BJ (cell line): ENCODE data around the gene CD300A. TPM values are rescaled to one million over a fixed set of nuclear protein-coding genes. Genes with fewer than 3 reads are reported as not detected.
"Not testable (repeated sequence)": the region's sequence is repeated elsewhere in the genome, so short reads cannot be mapped to it uniquely, and the experiment has no call there.

Experiments
- CTCF ChIA-PET: fragments of 350-600 bp; formaldehyde crosslinking; extraction: SDS; loops from one replicate; lab custom pipeline; 2021; ENCODE audit warnings: antibody characterized with exemption, inconsistent platforms; lab: Yijun Ruan, JAX
- POLR2A ChIA-PET: fragments of 300-600 bp; sonication (Branson Sonifier 250); formaldehyde crosslinking; extraction: SDS; loops from one replicate; lab custom pipeline; 2021; ENCODE audit warnings: antibody characterized with exemption; lab: Charles Lee
- DNase-seq: peaks from one replicate; pipeline ENCODE4 v3.0.0-alpha.2; 2011; ENCODE audit warnings: low read depth
- H3K27me3 ChIP-seq: 2 replicates; pipeline ENCODE4 v1.6.0; 2011; ENCODE audit warnings: low read length; ENCODE audit not compliant: control insufficient read depth, insufficient read depth
- H3K36me3 ChIP-seq: 2 replicates; pipeline ENCODE4 v1.5.1; 2011; ENCODE audit warnings: low read length; ENCODE audit not compliant: control insufficient read depth, insufficient read depth
- H3K4me3 ChIP-seq: 2 replicates; pipeline ENCODE4 v1.5.1; 2011; ENCODE audit warnings: low read depth, mild to moderate bottlenecking, control low read depth, low read length
- polyA plus RNA-seq: library from polyadenylated mRNA; depleted of rRNA; stranded (reverse); fragments of >200 nt; gene quantifications from 2 replicates; pipeline ENCODE4 v1.2.3, GENCODE V29; 2011
- TF ChIP-seq, protein P1 (sequence below): IDR thresholded peaks from 2 replicates; pipeline ENCODE4 v1.5.1; 2011; ENCODE audit warnings: low read depth, mild to moderate bottlenecking, control low read depth, inconsistent platforms, low read length, moderate library complexity; ENCODE audit not compliant: insufficient read depth

CD300A gene
- polyA plus RNA-seq, 1 experiment, result not detected

DNA sequence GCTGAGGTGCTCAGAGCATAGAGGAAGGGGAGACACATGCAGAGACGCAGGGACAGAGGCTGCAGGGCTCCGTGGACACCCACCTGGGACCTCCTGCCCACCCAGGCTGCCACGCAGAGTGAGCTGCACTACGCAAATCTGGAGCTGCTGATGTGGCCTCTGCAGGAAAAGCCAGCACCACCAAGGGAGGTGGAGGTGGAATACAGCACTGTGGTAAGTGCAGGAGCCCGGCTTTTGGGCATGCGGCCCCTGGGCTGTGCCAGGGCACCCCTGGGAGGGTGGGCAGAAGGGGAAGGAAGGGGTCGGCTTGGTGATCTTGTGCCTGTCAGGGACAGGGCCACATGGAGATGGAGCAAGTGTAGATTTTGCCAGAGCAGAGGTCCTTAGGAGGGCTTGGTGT, 15.2 kb downstream of the CD300A start:
- TF ChIP-seq, protein P1, sequence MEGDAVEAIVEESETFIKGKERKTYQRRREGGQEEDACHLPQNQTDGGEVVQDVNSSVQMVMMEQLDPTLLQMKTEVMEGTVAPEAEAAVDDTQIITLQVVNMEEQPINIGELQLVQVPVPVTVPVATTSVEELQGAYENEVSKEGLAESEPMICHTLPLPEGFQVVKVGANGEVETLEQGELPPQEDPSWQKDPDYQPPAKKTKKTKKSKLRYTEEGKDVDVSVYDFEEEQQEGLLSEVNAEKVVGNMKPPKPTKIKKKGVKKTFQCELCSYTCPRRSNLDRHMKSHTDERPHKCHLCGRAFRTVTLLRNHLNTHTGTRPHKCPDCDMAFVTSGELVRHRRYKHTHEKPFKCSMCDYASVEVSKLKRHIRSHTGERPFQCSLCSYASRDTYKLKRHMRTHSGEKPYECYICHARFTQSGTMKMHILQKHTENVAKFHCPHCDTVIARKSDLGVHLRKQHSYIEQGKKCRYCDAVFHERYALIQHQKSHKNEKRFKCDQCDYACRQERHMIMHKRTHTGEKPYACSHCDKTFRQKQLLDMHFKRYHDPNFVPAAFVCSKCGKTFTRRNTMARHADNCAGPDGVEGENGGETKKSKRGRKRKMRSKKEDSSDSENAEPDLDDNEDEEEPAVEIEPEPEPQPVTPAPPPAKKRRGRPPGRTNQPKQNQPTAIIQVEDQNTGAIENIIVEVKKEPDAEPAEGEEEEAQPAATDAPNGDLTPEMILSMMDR, result no peak
- ChIA-PET CTCF (interaction anchor here (0.8 to 1.7 kb wide), 2 partner anchors 23 to 24 kb away, joined by 3 to 4 read pairs; no protein-coding TSS in a partner anchor), POLR2A (no interaction called here)
- Histone ChIP-seq H3K36me3 (no peaks in the 10 kb centered on the region), H3K27me3 (no peaks in the 10 kb centered on the region), H3K4me3 (no peak overlapping the region)
- DNase-seq, result no peak

DNA sequence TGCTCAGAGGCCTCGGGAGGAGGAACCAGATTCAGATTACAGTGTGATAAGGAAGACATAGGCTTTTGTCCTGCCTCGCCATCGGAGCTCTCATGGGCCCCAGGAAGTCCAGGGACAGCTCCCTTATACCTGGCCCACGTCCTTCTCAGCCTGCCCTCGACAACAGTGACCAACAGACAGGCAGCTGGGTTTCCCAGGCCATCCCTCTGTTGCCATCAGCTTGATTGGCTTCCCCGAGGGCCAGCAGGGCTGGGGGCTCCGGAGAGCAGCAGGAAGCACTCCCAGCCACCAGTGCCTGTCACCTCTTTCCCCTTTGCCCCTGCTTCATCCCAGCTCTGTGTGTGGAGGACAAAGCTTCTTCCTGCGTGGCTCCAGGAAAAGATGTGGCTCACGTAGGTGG, 17.6 kb downstream of the CD300A start:
- no peak for DNase-seq
- no peaks in the 10 kb centered on the region for H3K36me3 ChIP-seq
- TF ChIP-seq, protein P1, result no peak
- no peaks in the 10 kb centered on the region for H3K27me3 ChIP-seq
- ChIA-PET CTCF (interaction anchor here (0.6 to 0.9 kb wide), 3 partner anchors 26 to 105 kb away, joined by 3 to 4 read pairs (median 4); no protein-coding TSS in a partner anchor), POLR2A (no interaction called here)
- H3K4me3 ChIP-seq, result no peak overlapping the region

GRCh38 chr17:74485022-74485743, 18.7 kb downstream of the CD300A start:
- Histone ChIP-seq H3K27me3 (no peaks in the 10 kb centered on the region), H3K36me3 (no peaks in the 10 kb centered on the region), H3K4me3 (no peak overlapping the region)
- CTCF ChIA-PET, result interaction anchor here (0.6 to 0.9 kb wide), 3 partner anchors 27 to 106 kb away, joined by 3 to 4 read pairs (median 4); no protein-coding TSS in a partner anchor
- TF ChIP-seq, protein P1, result no peak
- POLR2A ChIA-PET, result no interaction called here
- DNase-seq, result no peak

GRCh38 chr17:74485841-74486240, 19.4 kb downstream of the CD300A start:
- no peaks in the 10 kb centered on the region for H3K27me3 ChIP-seq
- no peak for DNase-seq
- no peak overlapping the region for H3K4me3 ChIP-seq
- TF ChIP-seq, protein P1, result no peak
- POLR2A ChIA-PET, result no interaction called here
- no peaks in the 10 kb centered on the region for H3K36me3 ChIP-seq
- CTCF ChIA-PET, result no interaction called here

DNA sequence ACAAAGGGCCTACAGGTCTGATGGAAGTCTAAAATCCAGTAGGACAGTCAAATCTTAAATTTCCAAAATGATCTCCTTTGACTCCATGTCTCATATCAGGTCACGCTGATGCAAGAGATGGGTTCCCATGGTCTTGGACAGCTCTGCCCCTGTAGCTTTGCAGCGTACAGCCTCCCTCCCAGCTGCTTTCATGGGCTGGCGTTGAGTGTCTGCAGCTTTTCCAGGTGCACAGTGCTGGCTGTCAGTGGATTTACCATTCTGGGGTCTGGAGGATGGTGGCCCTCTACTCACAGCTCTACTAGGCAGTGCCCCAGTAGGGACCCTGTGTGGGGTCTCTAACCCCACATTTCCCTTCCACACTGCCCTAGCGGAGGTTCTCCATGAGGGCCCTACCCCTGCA, 21.8 kb downstream of the CD300A start:
- POLR2A ChIA-PET, DNase-seq, H3K36me3 ChIP-seq, H3K27me3 ChIP-seq, H3K4me3 ChIP-seq: not testable (repeated sequence)
- CTCF ChIA-PET, result interaction anchor here (0.9 kb wide), 1 partner anchor 109 kb away, joined by 3 read pairs; no protein-coding TSS in a partner anchor
